Karpas-422 (cell line): Measurements from ENCODE around the gene ADA. TPM values are rescaled to one million over a fixed set of nuclear protein-coding genes. Genes with fewer than 3 reads are reported as not detected.
"Not testable (repeated sequence)": the region's sequence is repeated elsewhere in the genome, so short reads cannot be mapped to it uniquely, and the experiment has no call there.

Experiments
- DNase-seq: peaks from one replicate; pipeline ENCODE4 v3.0.0-alpha.2; 2015
- H2AFZ ChIP-seq: fragments of 200-600 bp; sonication (generic); 2 replicates; pipeline ENCODE4 v1.6.1; 2014; ENCODE audit warnings: antibody characterized with exemption, low read length, mixed read lengths
- H3K27ac ChIP-seq: fragments of 200-600 bp; sonication (generic); 2 replicates; pipeline ENCODE4 v1.5.1; 2014; ENCODE audit warnings: mild to moderate bottlenecking, low read length, moderate library complexity
- H3K27me3 ChIP-seq: fragments of 200-600 bp; sonication (generic); 2 replicates; pipeline ENCODE4 v1.6.1; 2014; ENCODE audit warnings: low read length, mixed read lengths
- H3K36me3 ChIP-seq: fragments of 200-600 bp; sonication (generic); 2 replicates; pipeline ENCODE4 v1.6.1; 2014; ENCODE audit warnings: low read length, mixed read lengths; ENCODE audit not compliant: insufficient read depth
- H3K4me1 ChIP-seq: fragments of 200-600 bp; sonication (generic); 2 replicates; pipeline ENCODE4 v1.6.1; 2014; ENCODE audit warnings: mild to moderate bottlenecking, low read length, mixed read lengths
- H3K4me2 ChIP-seq: fragments of 200-600 bp; sonication (generic); 2 replicates; pipeline ENCODE4 v1.6.1; 2014; ENCODE audit warnings: low read length, low read depth, mild to moderate bottlenecking; ENCODE audit not compliant: poor library complexity, severe bottlenecking
- H3K4me3 ChIP-seq: fragments of 200-600 bp; sonication (generic); 2 replicates; pipeline ENCODE4 v1.5.1; 2014; ENCODE audit warnings: mild to moderate bottlenecking, antibody characterized with exemption, low read length, mixed read lengths
- H3K79me2 ChIP-seq: fragments of 200-600 bp; sonication (generic); 2 replicates; pipeline ENCODE4 v1.6.1; 2014; ENCODE audit warnings: mild to moderate bottlenecking, low read length, mixed read lengths
- H3K9ac ChIP-seq: fragments of 200-600 bp; sonication (generic); 2 replicates; pipeline ENCODE4 v1.6.0; 2014; ENCODE audit warnings: low read length
- H3K9me2 ChIP-seq: fragments of 200-600 bp; sonication (generic), shearing (Covaris generic); replicated peaks from 2 replicates; pipeline ENCODE4 v1.6.0; 2014; ENCODE audit warnings: mild to moderate bottlenecking, low read length, moderate library complexity; ENCODE audit not compliant: insufficient read depth
- H3K9me3 ChIP-seq: fragments of 300-700, 200-600 bp; sonication (generic); 2 replicates; pipeline ENCODE4 v1.6.1; 2014; ENCODE audit warnings: low read length, mixed read lengths
- H4K20me1 ChIP-seq: fragments of 200-600 bp; sonication (generic); 2 replicates; pipeline ENCODE4 v1.6.1; 2014; ENCODE audit warnings: mild to moderate bottlenecking, antibody characterized with exemption, low read length, low read depth; ENCODE audit not compliant: insufficient read depth
- total RNA-seq: library from RNA; depleted of rRNA; stranded (reverse); fragments of >200 nt; shearing (Covaris generic); gene quantifications from 2 replicates; pipeline ENCODE4 v1.2.3, GENCODE V29; 2014; ENCODE audit warnings: low replicate concordance

Gene ADA
- total RNA-seq, 1 experiment from 2014 or later: not detected

GRCh38 chr20:44588321-44588720 lies 63.2 kb downstream of the ADA start:
- Histone ChIP-seq H3K9ac (peak overlapping the region; percentile 80), H3K4me2 (peak overlapping the region; percentile 97), H3K79me2 (peaks cover 86% of the 10 kb centered on the region), H3K4me1 (peaks cover 96% of the 10 kb centered on the region), H3K4me3 (peak overlapping the region; percentile 64), H3K36me3 (peaks cover 56% of the 10 kb centered on the region), H3K27ac (peak overlapping the region; percentile 99)
- not testable (repeated sequence) for H3K27me3 ChIP-seq, H2AFZ ChIP-seq, DNase-seq, H3K9me3 ChIP-seq, H4K20me1 ChIP-seq, H3K9me2 ChIP-seq

DNA sequence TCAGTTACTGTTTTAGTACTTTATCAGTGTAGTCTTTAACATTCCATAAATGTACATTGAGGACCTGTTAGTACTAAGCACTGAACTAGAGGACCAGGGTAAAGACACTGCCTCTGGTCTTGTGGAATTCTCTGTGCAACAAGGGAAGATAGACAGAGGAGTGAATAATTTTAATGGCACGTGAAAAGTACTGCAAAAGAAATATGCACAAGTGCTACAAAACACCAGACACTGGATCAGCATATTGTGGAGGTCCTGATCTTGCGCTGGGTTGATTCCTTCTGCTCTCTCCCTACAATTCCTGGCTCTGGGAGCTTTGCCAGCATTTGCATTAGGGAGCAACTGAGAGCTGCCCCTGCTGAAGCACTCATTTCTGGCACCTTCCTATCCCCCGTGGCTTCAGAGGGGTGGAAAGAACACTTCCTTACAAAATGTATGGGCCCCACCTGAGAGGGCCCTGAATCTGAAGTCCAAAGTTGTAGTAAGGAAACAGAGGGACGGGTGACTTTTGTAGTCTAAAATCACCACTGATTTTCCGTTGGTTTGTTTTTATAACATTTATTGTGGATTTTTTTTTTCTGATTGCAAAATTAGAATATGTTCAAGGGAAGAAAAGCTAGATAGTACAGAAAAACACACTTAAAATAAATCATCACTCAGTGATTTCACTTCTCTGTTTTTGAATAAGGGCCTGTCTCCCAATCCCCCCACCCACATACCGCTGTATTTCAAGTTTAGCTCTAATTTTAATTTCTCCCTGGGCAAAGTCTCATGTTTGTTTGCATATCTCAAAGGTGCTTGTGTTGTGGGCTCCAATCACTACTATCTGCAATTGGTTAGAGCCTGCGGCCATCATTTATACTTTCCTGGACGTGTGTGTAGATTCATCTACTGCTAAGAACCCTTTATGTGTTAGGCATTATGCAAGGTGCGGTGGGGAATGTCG lies 64.2 kb downstream of the ADA start:
- Histone ChIP-seq H3K27ac (peak overlapping the region; percentile 99), H3K9ac (peak overlapping the region; percentile 80), H3K79me2 (peaks cover 86% of the 10 kb centered on the region), H4K20me1 (no peaks in the 10 kb centered on the region; the same call in 1 of the 2 replicates), H3K4me1 (peaks cover 90% of the 10 kb centered on the region), H3K36me3 (peaks cover 48% of the 10 kb centered on the region), H3K27me3 (no peaks in the 10 kb centered on the region), H3K9me3 (no peaks in the 10 kb centered on the region), H3K9me2 (no peaks in the 10 kb centered on the region), H3K4me2 (peak overlapping the region; percentile 97), H2AFZ (no peak overlapping the region), H3K4me3 (peak overlapping the region; percentile 64)
- peak; percentile 91 for DNase-seq

DNA sequence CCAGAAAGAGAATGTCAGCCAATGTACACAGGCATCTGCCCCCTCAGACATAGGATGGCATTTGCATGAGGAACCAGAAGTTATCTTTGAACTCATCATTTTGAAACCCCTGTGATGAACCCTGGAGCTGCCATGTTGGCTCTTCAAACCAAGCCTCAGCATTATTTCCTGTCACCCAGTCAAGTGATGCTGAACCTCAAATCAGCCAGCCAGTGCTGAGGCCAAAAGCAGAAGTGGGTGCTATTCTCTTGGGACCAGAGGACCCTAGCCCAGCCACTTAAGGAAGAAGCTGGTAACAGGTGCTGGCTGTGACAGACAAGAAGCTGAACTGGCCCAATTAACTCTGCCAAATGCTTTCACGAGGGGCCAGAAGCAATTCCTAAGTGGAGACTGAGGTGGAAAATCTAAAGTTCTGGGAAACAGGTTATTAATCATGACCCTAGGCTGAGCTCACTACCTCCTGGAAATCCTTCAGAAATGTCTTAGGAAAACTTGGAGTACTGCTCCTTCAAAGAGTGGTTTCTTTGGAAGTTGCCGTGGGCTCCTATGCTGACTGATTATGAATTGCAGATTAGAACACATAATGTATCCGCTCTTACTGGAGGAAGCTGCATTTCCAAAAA lies 65.1 kb downstream of the ADA start:
- H3K36me3 ChIP-seq: peaks cover 40% of the 10 kb centered on the region
- H2AFZ ChIP-seq: no peak overlapping the region
- no peaks in the 10 kb centered on the region for H3K27me3 ChIP-seq
- H3K4me2 ChIP-seq: peak overlapping the region; percentile 97
- H3K9me3 ChIP-seq: no peaks in the 10 kb centered on the region
- peak; percentile 98 for DNase-seq
- H4K20me1 ChIP-seq: no peaks in the 10 kb centered on the region; the same call in 1 of the 2 replicates
- H3K4me3 ChIP-seq: peak overlapping the region; percentile 78
- peak overlapping the region; percentile 99 for H3K27ac ChIP-seq
- no peaks in the 10 kb centered on the region for H3K9me2 ChIP-seq
- peak overlapping the region; percentile 87 for H3K9ac ChIP-seq
- peaks cover 87% of the 10 kb centered on the region for H3K79me2 ChIP-seq
- peaks cover 91% of the 10 kb centered on the region for H3K4me1 ChIP-seq

- Histone ChIP-seq H3K4me2 (peak overlapping the region; percentile 97), H3K9ac (peak overlapping the region; percentile 87), H3K36me3 (peaks cover 30% of the 10 kb centered on the region), H2AFZ (no peak overlapping the region), H3K27ac (peak overlapping the region; percentile 99), H3K79me2 (peaks cover 83% of the 10 kb centered on the region), H3K27me3 (no peaks in the 10 kb centered on the region), H3K9me3 (no peaks in the 10 kb centered on the region), H3K4me3 (peak overlapping the region; percentile 78), H4K20me1 (no peaks in the 10 kb centered on the region; the same call in 1 of the 2 replicates), H3K9me2 (no peaks in the 10 kb centered on the region), H3K4me1 (peaks cover 91% of the 10 kb centered on the region)
- DNase-seq: peak; percentile 95
Observed at GRCh38 chr20:44585057-44585963, 66.2 kb downstream of the ADA start.

GRCh38 chr20:44584162-44584561 lies 67.3 kb downstream of the ADA start:
- H3K9me2 ChIP-seq: no peaks in the 10 kb centered on the region
- no peaks in the 10 kb centered on the region; the same call in 1 of the 2 replicates for H4K20me1 ChIP-seq
- peak overlapping the region; percentile 78 for H3K4me3 ChIP-seq
- peak overlapping the region; percentile 87 for H3K9ac ChIP-seq
- H3K9me3 ChIP-seq: no peaks in the 10 kb centered on the region
- peaks cover 91% of the 10 kb centered on the region for H3K4me1 ChIP-seq
- H3K27me3 ChIP-seq: no peaks in the 10 kb centered on the region
- peaks cover 19% of the 10 kb centered on the region for H3K36me3 ChIP-seq
- H2AFZ ChIP-seq: no peak overlapping the region
- H3K27ac ChIP-seq: peak overlapping the region; percentile 99
- peaks cover 71% of the 10 kb centered on the region for H3K79me2 ChIP-seq
- DNase-seq: peak; percentile 86
- H3K4me2 ChIP-seq: peak overlapping the region; percentile 97

DNA sequence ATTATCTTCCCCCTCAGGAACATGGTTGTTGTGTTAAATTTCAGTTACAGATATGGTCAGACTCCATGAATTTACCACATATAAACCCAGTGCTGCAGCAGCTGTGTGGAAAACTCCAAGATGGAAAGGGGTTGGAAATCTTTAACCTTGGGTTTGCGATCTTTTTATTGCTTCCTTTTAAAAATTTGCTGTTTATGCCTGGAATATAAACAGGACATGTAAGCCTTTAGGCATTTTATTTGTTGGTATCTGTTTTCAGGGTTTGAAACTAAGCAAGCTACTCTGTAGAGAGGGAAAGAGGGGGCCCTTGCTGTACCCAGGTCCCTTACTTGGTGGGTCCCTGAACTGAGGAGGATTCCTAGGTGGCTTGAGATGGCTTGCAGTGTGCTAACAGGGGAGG lies 68.3 kb downstream of the ADA start:
- Histone ChIP-seq H3K9ac (peak overlapping the region; percentile 87), H3K36me3 (peaks cover 11% of the 10 kb centered on the region; the same call in 1 of the 2 replicates), H3K4me2 (peak overlapping the region; percentile 97), H2AFZ (no peak overlapping the region), H4K20me1 (no peaks in the 10 kb centered on the region; the same call in 1 of the 2 replicates), H3K27me3 (no peaks in the 10 kb centered on the region), H3K9me3 (no peaks in the 10 kb centered on the region), H3K79me2 (peaks cover 61% of the 10 kb centered on the region), H3K9me2 (no peaks in the 10 kb centered on the region), H3K4me1 (peaks cover 86% of the 10 kb centered on the region), H3K27ac (peak overlapping the region; percentile 99), H3K4me3 (peak overlapping the region; percentile 78)
- no peak for DNase-seq

- Histone ChIP-seq H3K27ac (peak within 1 kb of the TSS; percentile 99), H3K9me2 (no peaks in the 10 kb centered on the region), H4K20me1 (no peaks in the 10 kb centered on the region), H2AFZ (0 out of 2 replicates have a peak within 1 kb of the TSS, but pooled peaks have one; percentile 3), H3K36me3 (peaks cover 6% of the 10 kb centered on the region; the same call in 1 of the 2 replicates), H3K4me1 (peaks cover 81% of the 10 kb centered on the region), H3K4me3 (peak within 1 kb of the TSS; percentile 78), H3K9me3 (no peaks in the 10 kb centered on the region), H3K4me2 (peak within 1 kb of the TSS; percentile 97), H3K27me3 (no peaks in the 10 kb centered on the region), H3K9ac (peak within 1 kb of the TSS; percentile 87), H3K79me2 (peaks cover 54% of the 10 kb centered on the region)
- peak; percentile 81 for DNase-seq
Observed at GRCh38 chr20:44582311-44583025, 69.0 kb downstream of the ADA start, which contains the start of gene PKIG. Gene PKIG (plus strand): TSS chr20:44582579. CDS start chr20:44614557, 31,978 bp downstream.
